Measurements from ENCODE around the gene LRRN3.

LRRN3 gene

GRCh38 chr7:111080495-111081105 lies 10.3 kb upstream of the LRRN3 start:
- no peak for DNase-seq (ENCODE audit: low read depth)

- DNase-seq (ENCODE audit: low read depth): no peak
Observed at GRCh38 chr7:111081546-111082267, 9.2 kb upstream of the LRRN3 start.

- DNase-seq (ENCODE audit: low read depth): peak; percentile 57
Observed at GRCh38 chr7:111082351-111082750, 8.6 kb upstream of the LRRN3 start.

GRCh38 chr7:111083413-111083812 lies 7.5 kb upstream of the LRRN3 start:
- DNase-seq (ENCODE audit: low read depth): peak; percentile 59

GRCh38 chr7:111085356-111085755 lies 5.6 kb upstream of the LRRN3 start:
- no peak for DNase-seq (ENCODE audit: low read depth)

- peak; percentile 22 for DNase-seq (ENCODE audit: low read depth)
Observed at GRCh38 chr7:111086532-111086931, 4.4 kb upstream of the LRRN3 start.

GRCh38 chr7:111088328-111088727 lies 2.6 kb upstream of the LRRN3 start:
- DNase-seq (ENCODE audit: low read depth): no peak

- peak; percentile 51 for DNase-seq (ENCODE audit: low read depth)
Observed at GRCh38 chr7:111089822-111090426, 1.0 kb upstream of the LRRN3 start.

GRCh38 chr7:111091593-111092358 lies 849 bp downstream of the LRRN3 start:
- DNase-seq (ENCODE audit: low read depth): no peak

GRCh38 chr7:111092406-111093236 lies 1.7 kb downstream of the LRRN3 start:
- DNase-seq (ENCODE audit: low read depth): no peak

GRCh38 chr7:111093496-111093895 lies 2.6 kb downstream of the LRRN3 start:
- no peak for DNase-seq (ENCODE audit: low read depth)

GRCh38 chr7:111094419-111094818 lies 3.5 kb downstream of the LRRN3 start:
- DNase-seq (ENCODE audit: low read depth): no peak

- DNase-seq (ENCODE audit: low read depth): no peak
Observed at GRCh38 chr7:111096997-111097396, 6.1 kb downstream of the LRRN3 start.

GRCh38 chr7:111098011-111098925 lies 7.3 kb downstream of the LRRN3 start:
- DNase-seq (ENCODE audit: low read depth): peak; percentile 57

- no peak for DNase-seq (ENCODE audit: low read depth)
Observed at GRCh38 chr7:111098926-111099250, 8.0 kb downstream of the LRRN3 start.

- DNase-seq (ENCODE audit: low read depth): no peak
Observed at GRCh38 chr7:111101856-111102646, 11.1 kb downstream of the LRRN3 start.

GRCh38 chr7:111103136-111103535 lies 12.2 kb downstream of the LRRN3 start:
- DNase-seq (ENCODE audit: low read depth): no peak

GRCh38 chr7:111103678-111104274 lies 12.8 kb downstream of the LRRN3 start:
- DNase-seq (ENCODE audit: low read depth): no peak

GRCh38 chr7:111104710-111105109 lies 13.8 kb downstream of the LRRN3 start:
- DNase-seq (ENCODE audit: low read depth): no peak

- no peak for DNase-seq (ENCODE audit: low read depth)
Observed at GRCh38 chr7:111105269-111105668, 14.3 kb downstream of the LRRN3 start.

Measured in iris pigment epithelial cell (primary cell).